Thyroid gland (tissue), 4 donors: ENCODE data around the gene BTBD9.

Experiments used
- POLR2A ChIP-seq, 2 donors: fragments of 450-650 bp; IDR thresholded peaks; one replicate each; pipeline ENCODE4 v1.6.1; 2017; ENCODE audit warnings: antibody characterized with exemption in 2 of 2, mild to moderate bottlenecking in 2 of 2, moderate library complexity in 1 of 2
- TF ChIP-seq, protein P1 (sequence below), 6 experiments: fragments of 200-600 bp in 3 of 6; fragments of 450-650 bp in 3 of 6; sonication (generic) in 3 of 6; IDR thresholded peaks; one replicate each; pipeline ENCODE4 v1.5.1; 2016 to 2019; ENCODE audit warnings: antibody characterized with exemption in 6 of 6, mild to moderate bottlenecking in 2 of 6, inconsistent platforms in 1 of 6, moderate library complexity in 1 of 6

DNA sequence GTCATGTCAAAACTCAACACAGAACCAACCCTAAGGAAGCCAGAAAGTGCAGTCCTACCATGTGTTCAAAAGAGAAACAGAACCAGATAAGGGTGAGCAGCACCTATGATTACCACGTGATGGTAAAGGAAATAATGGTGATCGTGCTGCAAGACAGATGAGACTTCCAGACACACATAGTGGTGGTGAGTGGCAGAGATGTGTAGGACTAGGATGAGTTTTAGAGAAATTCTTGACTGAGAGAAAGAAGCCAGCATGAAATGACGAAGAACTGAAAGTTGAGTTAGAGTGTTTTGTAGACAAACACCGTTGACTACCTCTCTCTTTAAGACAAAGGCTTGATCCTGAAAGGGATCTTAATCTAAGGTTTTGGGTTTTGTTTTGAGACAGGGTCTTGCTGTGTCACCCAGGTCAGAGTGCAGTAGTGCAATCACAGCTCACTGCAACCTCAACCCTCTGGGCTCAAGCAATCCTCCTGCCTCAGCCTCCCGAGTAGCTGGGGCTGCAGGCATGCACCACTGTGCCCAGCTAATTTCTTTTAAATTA lies 10.6 kb upstream of the BTBD9 start:
- TF ChIP-seq, protein P1, sequence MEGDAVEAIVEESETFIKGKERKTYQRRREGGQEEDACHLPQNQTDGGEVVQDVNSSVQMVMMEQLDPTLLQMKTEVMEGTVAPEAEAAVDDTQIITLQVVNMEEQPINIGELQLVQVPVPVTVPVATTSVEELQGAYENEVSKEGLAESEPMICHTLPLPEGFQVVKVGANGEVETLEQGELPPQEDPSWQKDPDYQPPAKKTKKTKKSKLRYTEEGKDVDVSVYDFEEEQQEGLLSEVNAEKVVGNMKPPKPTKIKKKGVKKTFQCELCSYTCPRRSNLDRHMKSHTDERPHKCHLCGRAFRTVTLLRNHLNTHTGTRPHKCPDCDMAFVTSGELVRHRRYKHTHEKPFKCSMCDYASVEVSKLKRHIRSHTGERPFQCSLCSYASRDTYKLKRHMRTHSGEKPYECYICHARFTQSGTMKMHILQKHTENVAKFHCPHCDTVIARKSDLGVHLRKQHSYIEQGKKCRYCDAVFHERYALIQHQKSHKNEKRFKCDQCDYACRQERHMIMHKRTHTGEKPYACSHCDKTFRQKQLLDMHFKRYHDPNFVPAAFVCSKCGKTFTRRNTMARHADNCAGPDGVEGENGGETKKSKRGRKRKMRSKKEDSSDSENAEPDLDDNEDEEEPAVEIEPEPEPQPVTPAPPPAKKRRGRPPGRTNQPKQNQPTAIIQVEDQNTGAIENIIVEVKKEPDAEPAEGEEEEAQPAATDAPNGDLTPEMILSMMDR (IDR thresholded peaks at IDR 0.05) = no peak
- no peak for TF ChIP-seq POLR2A (IDR thresholded peaks at IDR 0.05)
